Measurements from ENCODE around the gene MRPS5. TPM values are rescaled to one million over a fixed set of nuclear protein-coding genes. Genes with fewer than 3 reads are reported as not detected.

MRPS5 gene
- total RNA-seq, 1 experiment from 2014 or later, result 59.5 TPM

- Histone ChIP-seq H4K20me1 (ENCODE audit: insufficient read depth, low read depth, low read length) (0 out of 2 replicates have a peak, but pooled peaks cover 4% of the 10 kb centered on the region), H3K4me3 (ENCODE audit: low read length) (no peak overlapping the region), H3K9me3 (ENCODE audit: low read length) (no peaks in the 10 kb centered on the region), H2AFZ (ENCODE audit: low read length) (no peak overlapping the region), H3K9ac (ENCODE audit: low read length) (no peak overlapping the region), H3K27me3 (ENCODE audit: low read length) (no peaks in the 10 kb centered on the region), H3K36me3 (ENCODE audit: insufficient read depth, low read length) (no peaks in the 10 kb centered on the region), H3K4me1 (ENCODE audit: low read length) (no peaks in the 10 kb centered on the region), H3K9me2 (replicated peaks; ENCODE audit: insufficient read depth, low read length) (no peaks in the 10 kb centered on the region), H3K4me2 (ENCODE audit: low read depth, low read length, poor library complexity, severe bottlenecking) (no peak overlapping the region), H3K79me2 (ENCODE audit: low read length) (no peaks in the 10 kb centered on the region), H3K27ac (ENCODE audit: low read length) (no peak overlapping the region)
- no peak for DNase-seq
These were observed 71.0 kb downstream of the MRPS5 start for GRCh38 chr2:95050385-95051300.

GRCh38 chr2:95049961-95050360, 71.6 kb downstream of the MRPS5 start:
- Histone ChIP-seq H3K4me2 (ENCODE audit: low read depth, low read length, poor library complexity, severe bottlenecking) (no peak overlapping the region), H3K27me3 (ENCODE audit: low read length) (no peaks in the 10 kb centered on the region), H3K9ac (ENCODE audit: low read length) (no peak overlapping the region), H4K20me1 (ENCODE audit: insufficient read depth, low read depth, low read length) (0 out of 2 replicates have a peak, but pooled peaks cover 4% of the 10 kb centered on the region), H3K79me2 (ENCODE audit: low read length) (no peaks in the 10 kb centered on the region), H3K4me1 (ENCODE audit: low read length) (no peaks in the 10 kb centered on the region), H3K9me3 (ENCODE audit: low read length) (no peaks in the 10 kb centered on the region), H3K27ac (ENCODE audit: low read length) (no peak overlapping the region), H3K9me2 (replicated peaks; ENCODE audit: insufficient read depth, low read length) (no peaks in the 10 kb centered on the region), H3K36me3 (ENCODE audit: insufficient read depth, low read length) (no peaks in the 10 kb centered on the region), H2AFZ (ENCODE audit: low read length) (no peak overlapping the region), H3K4me3 (ENCODE audit: low read length) (no peak overlapping the region)
- DNase-seq, result no peak

GRCh38 chr2:95049683-95049955, 72.0 kb downstream of the MRPS5 start:
- Histone ChIP-seq H3K27me3 (ENCODE audit: low read length) (no peaks in the 10 kb centered on the region), H3K4me2 (ENCODE audit: low read depth, low read length, poor library complexity, severe bottlenecking) (no peak overlapping the region), H3K36me3 (ENCODE audit: insufficient read depth, low read length) (no peaks in the 10 kb centered on the region), H3K9me2 (replicated peaks; ENCODE audit: insufficient read depth, low read length) (no peaks in the 10 kb centered on the region), H3K9ac (ENCODE audit: low read length) (no peak overlapping the region), H2AFZ (ENCODE audit: low read length) (no peak overlapping the region), H3K4me3 (ENCODE audit: low read length) (no peak overlapping the region), H4K20me1 (ENCODE audit: insufficient read depth, low read depth, low read length) (0 out of 2 replicates have a peak, but pooled peaks cover 4% of the 10 kb centered on the region), H3K27ac (ENCODE audit: low read length) (no peak overlapping the region), H3K79me2 (ENCODE audit: low read length) (no peaks in the 10 kb centered on the region), H3K4me1 (ENCODE audit: low read length) (no peaks in the 10 kb centered on the region), H3K9me3 (ENCODE audit: low read length) (no peaks in the 10 kb centered on the region)
- no peak for DNase-seq

- Histone ChIP-seq H3K4me3 (ENCODE audit: low read length) (no peak overlapping the region), H3K27me3 (ENCODE audit: low read length) (no peaks in the 10 kb centered on the region), H3K4me1 (ENCODE audit: low read length) (no peaks in the 10 kb centered on the region), H3K27ac (ENCODE audit: low read length) (no peak overlapping the region), H3K4me2 (ENCODE audit: low read depth, low read length, poor library complexity, severe bottlenecking) (no peak overlapping the region), H3K36me3 (ENCODE audit: insufficient read depth, low read length) (no peaks in the 10 kb centered on the region), H3K9me2 (replicated peaks; ENCODE audit: insufficient read depth, low read length) (no peaks in the 10 kb centered on the region), H3K79me2 (ENCODE audit: low read length) (no peaks in the 10 kb centered on the region), H3K9me3 (ENCODE audit: low read length) (no peaks in the 10 kb centered on the region), H4K20me1 (ENCODE audit: insufficient read depth, low read depth, low read length) (0 out of 2 replicates have a peak, but pooled peaks cover 4% of the 10 kb centered on the region), H3K9ac (ENCODE audit: low read length) (no peak overlapping the region), H2AFZ (ENCODE audit: low read length) (no peak overlapping the region)
- DNase-seq, result no peak
These were observed 72.6 kb downstream of the MRPS5 start for GRCh38 chr2:95048825-95049682.

GRCh38 chr2:95047629-95048510, 73.7 kb downstream of the MRPS5 start:
- no peak for DNase-seq
- Histone ChIP-seq H3K9me2 (replicated peaks; ENCODE audit: insufficient read depth, low read length) (no peaks in the 10 kb centered on the region), H3K27ac (ENCODE audit: low read length) (no peak overlapping the region), H3K79me2 (ENCODE audit: low read length) (no peaks in the 10 kb centered on the region), H4K20me1 (ENCODE audit: insufficient read depth, low read depth, low read length) (0 out of 2 replicates have a peak, but pooled peaks cover 4% of the 10 kb centered on the region), H2AFZ (ENCODE audit: low read length) (no peak overlapping the region), H3K9me3 (ENCODE audit: low read length) (no peaks in the 10 kb centered on the region), H3K36me3 (ENCODE audit: insufficient read depth, low read length) (no peaks in the 10 kb centered on the region), H3K4me2 (ENCODE audit: low read depth, low read length, poor library complexity, severe bottlenecking) (no peak overlapping the region), H3K27me3 (ENCODE audit: low read length) (no peaks in the 10 kb centered on the region), H3K9ac (ENCODE audit: low read length) (no peak overlapping the region), H3K4me1 (ENCODE audit: low read length) (no peaks in the 10 kb centered on the region), H3K4me3 (ENCODE audit: low read length) (no peak overlapping the region)

- Histone ChIP-seq H3K9me2 (replicated peaks; ENCODE audit: insufficient read depth, low read length) (no peaks in the 10 kb centered on the region), H3K9ac (ENCODE audit: low read length) (no peak overlapping the region), H3K9me3 (ENCODE audit: low read length) (no peaks in the 10 kb centered on the region), H3K79me2 (ENCODE audit: low read length) (no peaks in the 10 kb centered on the region), H3K4me2 (ENCODE audit: low read depth, low read length, poor library complexity, severe bottlenecking) (no peak overlapping the region), H3K4me1 (ENCODE audit: low read length) (no peaks in the 10 kb centered on the region), H3K4me3 (ENCODE audit: low read length) (no peak overlapping the region), H3K36me3 (ENCODE audit: insufficient read depth, low read length) (no peaks in the 10 kb centered on the region), H4K20me1 (ENCODE audit: insufficient read depth, low read depth, low read length) (0 out of 2 replicates have a peak, but pooled peaks cover 4% of the 10 kb centered on the region), H2AFZ (ENCODE audit: low read length) (no peak overlapping the region), H3K27ac (ENCODE audit: low read length) (no peak overlapping the region), H3K27me3 (ENCODE audit: low read length) (no peaks in the 10 kb centered on the region)
- no peak for DNase-seq
These were observed 75.1 kb downstream of the MRPS5 start for GRCh38 chr2:95046371-95047112.

GRCh38 chr2:95044601-95045000, 77.0 kb downstream of the MRPS5 start:
- Histone ChIP-seq H3K36me3 (ENCODE audit: insufficient read depth, low read length) (no peaks in the 10 kb centered on the region), H4K20me1 (ENCODE audit: insufficient read depth, low read depth, low read length) (no peaks in the 10 kb centered on the region), H3K4me1 (ENCODE audit: low read length) (no peaks in the 10 kb centered on the region)

More at GRCh38 chr2:95044601-95045000, 77.0 kb downstream of the MRPS5 start:
- H3K79me2 ChIP-seq (ENCODE audit: low read length), result no peaks in the 10 kb centered on the region
- no peak for DNase-seq
- H3K4me3 ChIP-seq (ENCODE audit: low read length), result no peak overlapping the region
- no peak overlapping the region for H3K4me2 ChIP-seq (ENCODE audit: low read depth, low read length, poor library complexity, severe bottlenecking)
- H3K9me3 ChIP-seq (ENCODE audit: low read length), result no peaks in the 10 kb centered on the region
- no peaks in the 10 kb centered on the region for H3K27me3 ChIP-seq (ENCODE audit: low read length)
- H2AFZ ChIP-seq (ENCODE audit: low read length), result no peak overlapping the region
- H3K9me2 ChIP-seq (replicated peaks; ENCODE audit: insufficient read depth, low read length), result no peaks in the 10 kb centered on the region
- H3K9ac ChIP-seq (ENCODE audit: low read length), result no peak overlapping the region
- H3K27ac ChIP-seq (ENCODE audit: low read length), result no peak overlapping the region

All from Karpas-422 (cell line).